DMS79 (cell line): Measurements from ENCODE around the gene CHMP1A.

Source experiments
- DNase-seq: peaks from one replicate; lab custom pipeline; 2025; lab: John Stamatoyannopoulos, UW

CHMP1A gene

DNA sequence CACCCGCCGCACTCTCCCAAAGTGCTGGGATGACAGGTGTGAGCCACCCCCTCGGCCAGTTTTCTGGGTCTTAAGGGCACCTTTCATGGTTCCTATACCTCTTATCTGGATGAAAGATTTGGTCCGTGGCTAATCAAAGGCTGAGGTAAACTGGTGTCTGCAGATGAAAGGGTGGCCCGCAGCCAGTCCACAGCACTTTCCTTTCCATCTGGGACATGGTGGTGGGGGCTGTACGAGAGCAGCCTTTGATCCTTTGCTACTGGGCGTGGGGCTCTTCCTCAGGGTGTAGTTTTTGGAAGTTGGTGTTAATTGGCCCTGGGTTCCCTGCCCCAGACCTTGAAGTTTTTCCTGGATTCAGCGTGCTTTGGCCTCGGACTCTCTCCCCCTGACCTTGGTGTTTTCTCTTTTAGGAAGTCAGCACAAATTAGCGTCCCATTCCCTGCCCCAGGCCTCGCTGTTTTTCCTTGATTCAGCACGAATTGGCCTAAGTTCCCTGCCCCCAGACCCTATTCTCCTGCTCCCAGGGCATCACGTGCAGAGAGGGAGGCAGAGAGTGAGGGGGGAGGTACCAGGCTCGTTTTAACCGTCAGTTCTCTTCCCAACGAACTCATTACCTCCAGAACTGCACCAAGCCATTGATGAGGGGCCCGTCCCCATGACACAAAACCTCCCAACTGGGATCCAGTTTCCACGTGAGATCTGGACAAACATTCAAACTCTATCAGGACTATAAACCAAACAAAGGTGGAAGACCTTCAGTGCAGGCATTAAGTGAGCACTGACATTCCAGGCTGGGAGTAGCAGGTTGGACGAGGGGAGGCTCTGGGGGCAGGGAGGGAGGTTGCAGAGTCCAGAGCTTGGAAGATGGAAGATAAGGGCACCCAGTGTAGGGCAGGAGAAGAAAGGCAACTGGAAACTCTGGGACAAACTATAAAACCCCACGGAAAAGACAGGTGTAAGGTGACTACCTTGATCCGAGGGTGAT, 32.4 kb downstream of the CHMP1A start:
- DNase-seq: no peak

DNA sequence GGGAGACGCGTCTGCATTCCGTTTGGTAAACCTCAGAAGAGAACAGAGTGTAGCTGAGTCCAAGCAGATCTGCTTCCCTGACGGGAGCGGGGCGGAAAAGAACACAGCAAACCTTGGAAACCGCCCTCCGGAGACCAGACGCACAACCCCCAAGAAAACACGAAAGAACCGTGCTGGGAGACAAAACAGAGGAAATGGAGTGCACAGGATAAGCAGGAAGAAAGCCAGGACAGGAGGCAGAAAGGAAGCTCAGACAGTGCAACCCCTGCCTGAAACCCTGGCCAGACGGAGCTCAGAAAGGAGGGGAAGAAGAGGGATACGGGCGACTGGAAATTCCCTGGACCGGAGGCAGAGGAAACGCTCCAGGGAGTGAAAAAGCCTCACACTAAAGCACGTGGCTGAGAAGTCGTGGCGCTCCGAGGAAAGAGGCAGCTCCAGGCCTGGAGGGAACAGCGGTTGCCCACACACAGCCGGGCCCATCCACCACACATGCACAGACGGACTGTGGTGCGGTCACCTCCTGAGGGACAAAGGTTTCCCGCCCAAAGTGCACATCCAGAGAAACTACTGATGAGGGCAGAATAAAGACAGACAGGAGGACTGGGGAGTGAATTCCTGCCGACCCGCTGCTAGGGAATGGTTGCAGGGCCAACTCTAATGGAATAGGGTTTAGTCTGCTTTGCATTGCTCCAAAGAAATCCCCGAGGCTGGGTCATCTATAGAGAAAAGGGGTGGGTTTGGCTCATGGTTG, 33.8 kb downstream of the CHMP1A start:
- DNase-seq: no peak

DNA sequence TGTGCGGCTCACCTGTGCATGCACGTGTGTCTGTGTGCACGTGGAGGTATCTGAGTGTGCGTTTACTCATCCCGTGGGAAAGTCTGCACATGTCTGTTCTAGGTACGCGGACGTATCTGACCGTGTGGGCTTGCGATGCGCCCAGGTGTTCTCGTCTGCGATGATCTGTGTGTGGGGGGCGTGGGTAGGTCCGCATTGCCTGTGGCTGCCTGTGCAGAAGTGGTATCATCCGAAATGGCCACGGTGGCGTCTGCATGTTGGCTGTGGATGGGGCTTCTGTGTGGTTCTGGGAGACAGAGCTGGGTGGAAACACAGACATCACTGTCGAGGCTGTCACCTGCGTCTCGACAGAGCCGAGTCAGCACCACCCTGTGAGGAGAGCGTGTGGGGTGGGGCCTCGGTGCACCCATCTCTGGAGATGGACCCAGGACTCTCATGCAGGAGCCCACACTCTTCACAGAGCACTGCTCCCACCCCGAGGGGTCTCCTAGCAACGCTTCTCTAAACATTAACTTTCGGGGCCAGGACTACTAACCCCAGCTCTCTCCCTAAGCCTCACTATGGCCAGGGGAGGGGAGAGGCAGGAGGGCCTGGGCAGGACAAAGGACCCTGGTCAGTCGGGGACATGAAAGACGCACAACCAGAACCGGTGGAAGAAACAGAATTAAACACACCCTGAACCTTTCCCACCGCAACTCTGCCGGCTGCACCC, 35.7 kb downstream of the CHMP1A start:
- no peak for DNase-seq

DNA sequence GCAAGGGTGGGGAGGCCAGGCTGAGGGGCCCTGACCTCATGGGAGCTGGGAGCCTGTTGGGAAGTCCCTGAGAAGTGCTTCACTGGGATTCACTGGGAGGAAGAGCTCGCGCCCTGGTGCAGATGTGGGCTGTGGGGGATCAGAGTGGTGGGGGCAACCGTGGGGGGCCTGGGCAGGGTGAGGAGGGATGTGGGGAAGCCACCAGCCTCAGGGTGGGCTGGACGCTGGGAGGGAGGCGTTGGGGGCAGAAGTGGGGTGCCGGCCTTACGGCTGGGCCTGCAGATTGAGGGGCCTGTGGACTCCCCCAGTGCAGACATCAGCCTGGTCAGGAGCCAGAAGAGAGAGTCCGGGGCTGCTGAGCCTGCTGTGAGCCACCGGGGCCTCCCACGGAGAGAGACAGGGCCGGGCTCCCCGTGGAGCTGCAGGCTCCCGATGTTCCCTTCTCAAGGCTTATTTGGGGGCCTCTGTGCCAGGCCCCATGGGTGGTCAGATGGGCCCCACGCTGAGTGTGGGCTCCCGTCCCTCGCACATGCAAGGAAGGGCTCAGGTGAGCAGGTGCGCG, 36.3 kb downstream of the CHMP1A start:
- DNase-seq: no peak

DNA sequence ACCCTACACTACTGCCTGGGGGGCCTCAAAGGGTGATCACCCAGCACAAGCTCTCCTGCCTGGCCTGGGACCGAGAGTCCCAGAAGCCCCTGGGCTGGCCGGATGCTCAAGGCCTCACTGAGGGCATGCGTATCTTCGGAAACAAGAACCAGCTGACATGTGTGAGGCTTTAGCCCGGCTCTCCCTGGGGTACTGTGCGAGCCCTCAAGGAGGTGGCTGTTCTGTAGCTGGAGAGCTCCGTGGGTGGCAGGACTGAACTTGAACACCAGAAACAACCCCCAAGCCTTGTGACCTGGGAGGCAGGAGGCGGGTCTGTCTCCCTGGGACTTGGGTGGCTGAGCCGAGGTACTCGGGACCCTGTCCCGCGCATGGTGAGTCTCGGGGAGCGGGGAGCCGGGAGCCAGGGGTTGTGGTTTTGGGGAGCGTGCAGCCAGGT, 37.1 kb downstream of the CHMP1A start:
- DNase-seq: no peak

DNA sequence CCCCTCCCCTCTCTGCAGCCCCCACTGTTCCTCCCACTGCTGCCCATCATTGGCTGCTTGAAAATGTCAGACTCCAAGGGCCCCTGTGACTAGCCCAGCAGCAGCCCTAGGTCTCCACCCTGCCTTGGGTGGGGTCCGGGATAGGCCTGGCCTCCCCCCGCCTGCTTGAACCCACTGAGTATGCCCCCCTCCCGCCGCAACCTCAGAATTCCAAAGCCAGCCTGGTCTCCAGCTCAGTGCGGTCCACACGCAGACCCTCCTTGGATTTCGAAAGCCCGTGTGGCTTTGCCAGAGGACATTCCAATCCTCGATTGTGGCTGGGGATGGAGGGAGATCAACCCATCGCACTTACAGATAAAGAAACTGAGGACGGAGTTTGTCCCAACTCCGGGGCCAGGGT, 37.7 kb downstream of the CHMP1A start:
- no peak for DNase-seq

DNA sequence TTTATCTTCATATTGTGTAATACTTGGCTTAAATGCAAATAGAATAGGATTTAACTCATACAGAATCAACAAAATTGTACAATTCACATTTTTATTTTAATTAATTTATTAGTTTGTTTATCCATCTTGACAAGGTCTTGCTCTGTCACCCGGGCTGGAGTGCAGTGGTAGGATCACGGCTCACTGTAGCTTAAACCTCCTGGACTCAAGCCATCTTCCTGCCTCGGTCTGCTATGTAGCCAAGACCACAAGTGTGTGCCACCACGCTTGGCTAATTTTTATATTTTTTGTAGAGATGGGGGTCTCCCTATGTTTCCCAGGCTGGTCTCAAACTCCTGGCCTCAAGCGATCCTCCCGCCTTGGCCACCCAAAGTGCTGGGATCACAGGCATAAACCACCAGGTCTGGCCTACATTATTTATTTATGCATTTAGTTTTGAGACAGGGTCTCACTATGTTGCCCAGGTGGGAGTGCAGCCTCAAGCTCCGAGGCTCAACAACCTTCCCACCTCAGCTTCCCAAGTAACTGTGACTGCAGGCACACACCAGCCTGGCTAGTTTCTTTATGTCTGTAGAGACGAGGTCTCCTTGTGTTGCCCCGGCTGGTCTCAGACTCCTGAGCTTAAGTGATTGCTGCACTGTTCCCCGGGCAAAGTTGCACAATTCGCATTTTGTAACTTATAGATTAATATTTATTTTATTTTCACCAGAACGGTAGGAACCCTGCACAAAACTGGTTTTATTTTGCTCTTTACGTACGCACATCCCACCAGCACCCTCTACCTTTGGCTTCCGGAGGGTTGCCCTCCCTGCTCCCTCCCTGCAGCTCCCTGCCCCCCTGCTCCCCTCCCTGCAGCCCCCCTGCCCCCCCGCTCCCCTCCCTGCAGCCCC, 39.2 kb downstream of the CHMP1A start:
- DNase-seq: peak; percentile 47

DNA sequence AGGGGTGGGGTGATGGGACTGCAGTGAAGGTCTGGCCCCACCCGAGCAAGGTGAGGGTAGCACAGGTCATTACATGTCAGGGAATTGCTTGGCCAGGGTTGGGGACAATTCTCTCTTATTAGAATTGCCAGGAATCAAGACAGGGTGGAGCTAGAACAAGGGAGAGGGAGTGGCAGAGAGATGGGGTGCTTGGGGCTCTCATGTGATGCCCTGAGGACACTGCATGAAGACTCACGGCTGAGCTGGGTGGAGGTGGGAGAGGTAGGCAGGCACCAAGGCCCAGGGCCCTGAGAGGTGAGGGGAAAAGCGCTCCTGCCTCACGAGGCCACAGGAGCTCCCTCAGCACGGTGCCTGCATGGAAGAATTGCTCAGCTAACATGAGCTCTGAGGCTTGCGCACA, 40.5 kb downstream of the CHMP1A start:
- DNase-seq: no peak

DNA sequence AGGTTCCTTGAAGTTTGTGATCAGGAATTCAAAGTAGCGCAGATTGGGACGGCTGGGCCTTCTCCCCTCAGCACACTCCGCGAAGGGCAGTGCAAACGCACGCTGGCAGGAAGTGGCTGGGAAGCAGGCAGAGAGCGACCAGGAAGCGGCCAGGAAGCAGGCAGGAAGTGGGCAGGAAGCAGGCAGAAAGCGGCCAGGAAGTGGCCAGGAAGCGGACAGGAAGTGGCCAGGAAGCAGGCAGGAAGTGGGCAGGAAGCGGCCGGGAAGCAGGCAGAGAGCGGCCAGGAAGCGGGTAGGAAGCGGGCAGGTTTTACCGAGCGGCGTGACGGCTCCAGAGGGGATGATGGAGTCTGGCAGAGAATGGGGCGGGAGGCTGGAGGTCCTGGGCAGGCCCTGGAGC, 40.9 kb downstream of the CHMP1A start:
- DNase-seq: no peak

DNA sequence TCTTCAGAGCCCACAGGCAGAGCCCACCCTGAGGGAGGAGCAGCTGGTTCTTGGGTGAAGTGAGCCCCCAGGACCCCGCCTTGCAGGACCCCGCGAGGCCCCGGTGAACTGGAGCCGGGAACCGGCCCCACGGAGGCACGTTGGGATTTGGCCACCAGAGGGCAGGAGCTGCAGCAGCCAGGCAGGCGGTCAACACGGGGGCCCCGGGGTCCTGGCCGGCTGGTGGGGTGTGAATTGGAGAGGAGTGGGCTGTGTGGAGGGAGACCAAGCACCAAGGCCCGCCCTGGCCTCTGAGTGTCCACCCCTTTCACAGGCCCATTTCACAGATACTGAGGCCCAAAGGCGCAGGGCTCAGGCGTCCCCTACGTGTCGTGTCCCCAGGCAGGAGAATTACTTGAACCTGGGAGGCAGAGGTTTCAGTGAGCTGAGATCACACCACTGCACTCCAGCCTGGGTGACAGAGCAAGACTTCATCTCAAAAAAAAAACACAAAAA, 41.9 kb downstream of the CHMP1A start:
- no peak for DNase-seq

DNA sequence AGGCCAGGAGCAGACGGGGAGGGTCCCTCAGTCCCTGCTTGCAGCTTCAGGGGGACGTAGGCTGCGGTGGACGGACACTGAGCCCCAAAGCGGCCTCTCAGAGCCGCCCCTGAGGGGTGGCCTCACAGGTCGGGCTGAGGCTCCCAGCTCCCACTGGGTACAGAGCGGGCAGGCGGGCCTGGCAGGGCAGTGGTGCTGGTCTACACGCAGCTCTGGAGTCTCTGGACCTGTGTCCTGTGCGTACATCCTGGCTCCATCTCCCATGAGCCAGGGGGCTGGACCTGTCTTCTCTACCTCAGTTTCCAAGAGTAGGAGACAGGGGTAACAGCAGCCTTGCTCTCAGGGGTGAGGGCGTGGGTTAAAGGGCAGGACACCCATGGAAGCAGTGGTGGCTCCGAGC, 42.3 kb downstream of the CHMP1A start:
- no peak for DNase-seq

DNA sequence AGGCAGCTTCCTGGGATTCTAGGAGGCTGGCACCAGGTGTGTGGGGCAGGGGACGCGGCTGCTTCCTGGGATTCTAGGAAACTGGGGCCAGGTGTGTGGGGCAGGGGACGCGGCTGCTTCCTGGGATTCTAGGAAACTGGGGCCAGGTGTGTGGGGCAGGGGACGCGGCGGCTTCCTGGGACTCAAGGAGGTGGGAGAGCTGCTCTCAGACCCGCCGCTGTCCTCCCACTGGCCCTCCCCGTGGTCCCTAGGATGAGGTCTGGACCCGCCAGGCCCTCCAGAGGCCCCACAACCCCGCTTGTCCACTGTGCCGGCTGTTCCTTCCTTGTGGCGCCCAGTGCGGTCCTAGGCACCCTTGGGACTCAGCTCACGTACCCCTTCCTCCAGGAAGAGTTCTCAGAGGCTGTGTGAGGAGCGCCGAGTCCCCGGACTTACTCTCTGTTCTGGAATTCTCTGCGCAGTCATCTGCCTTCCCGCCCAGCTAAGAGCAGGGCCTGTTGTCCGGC, 43.5 kb downstream of the CHMP1A start:
- DNase-seq: no peak

DNA sequence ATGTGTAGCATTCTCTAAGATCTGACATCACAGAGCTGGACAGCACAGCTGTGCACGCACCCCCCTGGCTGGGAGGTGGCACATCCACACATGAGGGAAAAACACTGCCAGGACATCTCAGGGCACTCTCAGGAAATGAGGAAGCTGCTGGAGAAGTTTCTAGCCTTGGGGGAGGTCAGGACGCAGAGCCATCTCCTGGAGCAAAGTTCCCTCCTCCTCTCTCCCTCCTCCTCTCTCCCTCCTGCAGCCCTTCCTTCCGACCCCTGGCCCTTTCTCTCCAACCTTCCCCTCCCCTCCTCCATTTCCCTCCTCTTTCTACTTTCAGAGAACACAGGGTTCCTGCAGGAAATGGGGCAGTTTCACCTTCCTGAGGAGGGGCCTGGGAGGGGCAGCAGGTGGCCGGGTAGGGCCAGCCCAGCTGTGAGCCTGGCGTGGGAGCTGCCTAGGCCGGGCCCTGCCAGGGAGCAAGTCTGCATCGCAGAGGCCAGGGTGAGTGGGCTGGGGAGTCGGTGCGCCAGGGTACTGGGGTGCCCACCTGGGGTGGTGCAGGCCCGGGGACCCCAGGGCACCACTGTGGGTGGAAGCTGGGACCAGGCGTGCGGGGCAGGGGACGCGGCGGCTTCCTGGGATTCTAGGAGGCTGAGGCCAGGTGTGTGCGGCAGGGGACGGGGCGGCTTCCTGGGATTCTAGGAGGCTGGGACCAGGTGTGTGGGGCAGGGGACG, 44.1 kb downstream of the CHMP1A start, which contains the start of gene DPEP1:
TSS of gene DPEP1 (plus strand) at position 412 of the 723 bp plus-strand sequence. CDS start 16,769 bp downstream, outside the sequence.
- DNase-seq: no peak

DNA sequence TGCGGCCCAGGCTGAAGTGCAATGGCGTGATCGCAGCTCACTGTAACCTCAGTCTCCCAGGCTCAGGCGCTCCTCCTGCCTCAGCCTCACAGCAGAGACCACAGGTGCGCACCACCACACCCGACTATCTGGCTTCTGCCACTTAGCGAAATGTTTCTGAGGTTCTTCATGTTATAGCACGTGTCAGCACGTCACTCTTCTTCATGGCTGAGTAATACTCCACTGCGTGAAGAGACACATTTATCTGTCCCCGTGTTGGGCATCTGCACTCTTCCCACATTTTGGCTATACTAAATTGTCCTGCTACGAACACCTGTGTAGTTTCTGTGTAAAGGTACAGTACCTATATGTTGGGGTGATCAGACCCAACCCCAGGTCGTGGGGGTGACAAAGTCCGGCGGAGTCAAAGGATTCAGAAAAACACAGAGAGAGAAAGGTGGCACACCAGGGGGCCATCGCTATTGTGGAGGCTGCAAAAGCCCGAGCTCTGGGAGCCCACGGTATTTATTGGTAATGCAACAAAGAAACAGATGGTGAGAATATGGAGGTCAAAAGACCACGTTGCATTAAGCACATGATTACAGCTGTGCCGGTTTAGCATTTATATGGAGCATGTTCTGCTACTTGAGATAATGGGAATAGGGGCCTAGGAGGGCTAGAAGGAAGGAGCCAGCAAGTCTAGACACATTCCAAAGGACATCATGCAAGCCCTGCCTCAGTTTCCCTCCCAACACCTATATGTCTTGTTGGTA, 44.9 kb downstream of the CHMP1A start:
- DNase-seq: no peak

DNA sequence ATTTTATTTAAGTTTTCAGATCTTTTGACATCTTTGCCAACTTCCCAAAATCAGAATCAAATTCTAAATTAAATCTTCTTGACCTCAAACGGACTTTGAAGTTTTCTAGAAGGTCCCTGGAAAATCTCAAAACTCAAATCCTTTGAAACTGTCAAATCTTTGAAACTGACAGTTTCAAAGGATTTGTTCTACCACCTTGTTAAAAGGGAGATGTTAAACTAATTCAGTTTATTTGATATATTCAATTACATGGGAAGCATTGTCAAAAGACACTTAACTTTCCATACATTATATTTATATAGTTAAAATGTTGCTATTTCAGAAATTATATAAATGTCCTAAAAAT, 47.4 kb downstream of the CHMP1A start:
- no peak for DNase-seq

DNA sequence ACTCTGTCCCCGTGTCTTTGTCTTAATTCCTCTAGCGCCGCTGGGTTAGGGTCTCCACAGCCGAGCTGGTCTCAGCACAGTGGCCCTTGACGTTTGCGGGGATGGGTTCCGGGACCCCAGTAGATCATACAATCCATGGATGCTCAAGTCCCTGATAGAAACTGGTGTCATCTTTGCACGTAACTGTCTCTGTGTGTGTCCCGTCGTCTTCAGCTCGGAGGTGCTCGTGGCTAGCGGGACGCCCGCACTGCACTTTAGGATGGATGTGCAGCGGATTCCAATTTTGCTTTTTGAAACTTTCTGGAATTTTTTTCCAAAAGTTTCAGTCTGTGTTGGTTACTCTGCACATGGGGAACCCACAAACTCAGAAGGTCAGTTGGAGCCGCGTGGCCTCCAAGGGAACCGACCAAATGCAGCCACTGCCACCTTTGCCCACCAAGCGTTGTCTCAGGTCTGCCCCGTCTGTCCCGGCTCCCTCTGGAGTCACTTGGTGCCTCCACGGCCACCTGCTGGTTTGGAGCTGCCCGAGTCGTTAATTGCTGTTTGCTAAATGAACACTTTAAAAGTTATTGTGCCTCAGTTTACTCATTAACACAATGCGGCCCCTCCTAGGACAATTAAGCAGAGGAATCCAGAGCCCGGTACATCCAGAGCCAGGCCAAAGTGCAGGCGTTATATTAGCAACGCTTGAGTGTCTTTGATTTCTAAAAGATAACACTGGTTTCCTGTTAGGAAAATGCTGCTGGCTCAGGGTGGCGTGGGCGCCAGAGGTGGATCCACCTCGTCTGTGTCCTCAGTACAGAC, 49.4 kb downstream of the CHMP1A start:
- no peak for DNase-seq

DNA sequence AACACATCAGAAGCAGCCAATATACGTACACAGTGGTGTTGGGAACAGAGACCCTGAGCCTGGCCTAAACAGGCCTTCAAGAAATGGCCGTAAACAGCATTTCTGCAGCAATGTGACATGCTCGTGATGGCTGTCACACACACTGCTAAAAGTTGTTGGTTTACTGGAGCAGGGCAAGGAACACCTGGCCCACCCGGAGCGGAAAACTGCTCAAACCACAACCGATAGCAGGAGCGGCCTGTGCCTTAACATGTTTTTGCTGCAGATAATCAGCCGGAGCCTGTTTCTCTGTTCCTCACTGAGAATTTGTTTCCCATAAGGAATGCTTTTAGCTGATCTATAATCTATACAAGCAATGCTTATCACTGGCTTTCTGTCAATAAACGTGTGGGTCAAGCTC, 50.1 kb downstream of the CHMP1A start:
- no peak for DNase-seq

DNA sequence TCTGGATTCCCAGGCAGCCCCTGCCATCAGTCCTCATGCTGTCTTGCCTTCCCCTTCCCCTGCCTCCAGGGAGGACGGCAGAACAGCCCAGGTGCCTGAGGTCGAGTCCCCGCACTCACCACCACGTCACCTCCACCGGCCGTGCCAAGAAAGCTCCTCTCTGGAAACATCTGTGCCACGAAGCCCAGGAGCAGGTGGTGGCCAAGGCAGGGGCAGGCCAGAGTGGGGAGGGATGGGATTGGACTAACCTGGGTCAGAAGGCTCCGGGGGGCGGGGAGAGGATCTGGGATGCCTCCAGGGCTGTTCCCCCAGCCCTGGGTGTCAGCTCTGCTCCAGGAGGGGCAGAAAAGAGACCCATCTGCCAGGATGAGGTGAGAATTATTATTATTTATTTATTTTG, 51.5 kb downstream of the CHMP1A start:
- no peak for DNase-seq
